Measurements from ENCODE around the gene PSMD14.
"Not testable (repeated sequence)": the region's sequence is repeated elsewhere in the genome, so short reads cannot be mapped to it uniquely, and the experiment has no call there.

Gene PSMD14

DNA sequence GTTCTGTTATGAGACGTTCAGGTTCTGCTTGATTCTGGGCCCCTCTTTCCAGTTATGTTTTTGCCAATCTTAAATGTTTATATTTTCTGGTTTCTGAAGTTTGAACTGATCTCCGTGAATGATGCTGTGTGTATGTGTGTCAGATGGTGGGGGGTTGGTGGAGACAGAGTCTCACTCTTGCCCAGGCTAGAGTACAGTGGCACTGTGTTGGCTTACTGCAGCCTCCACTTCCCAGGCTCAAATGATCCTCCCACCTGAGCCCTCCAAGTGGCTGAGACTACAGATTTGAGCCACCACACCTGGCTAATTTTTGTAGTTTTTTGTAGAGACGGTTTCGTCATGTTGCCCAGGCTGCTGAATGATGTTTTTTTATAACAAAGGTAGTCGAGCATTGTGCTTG is 45.9 kb downstream of the PSMD14 start:
- Histone ChIP-seq H3K79me2 (peaks cover 6% of the 10 kb centered on the region), H3K4me2 (ENCODE audit: low read length) (no peak overlapping the region), H3K4me1 (no peaks in the 10 kb centered on the region), H3K27ac (no peak overlapping the region), H3K4me3 (ENCODE audit: low read depth, low read length) (no peak overlapping the region), H3K9ac (no peak overlapping the region), H3K27me3 (ENCODE audit: control insufficient read depth, insufficient read depth, low read length) (no peaks in the 10 kb centered on the region), H2AFZ (no peak overlapping the region), H3K36me3 (ENCODE audit: control insufficient read depth, insufficient read depth, low read length) (no peaks in the 10 kb centered on the region), H3K9me3 (ENCODE audit: control insufficient read depth, low read length) (no peaks in the 10 kb centered on the region)
- TF ChIP-seq, protein P1, sequence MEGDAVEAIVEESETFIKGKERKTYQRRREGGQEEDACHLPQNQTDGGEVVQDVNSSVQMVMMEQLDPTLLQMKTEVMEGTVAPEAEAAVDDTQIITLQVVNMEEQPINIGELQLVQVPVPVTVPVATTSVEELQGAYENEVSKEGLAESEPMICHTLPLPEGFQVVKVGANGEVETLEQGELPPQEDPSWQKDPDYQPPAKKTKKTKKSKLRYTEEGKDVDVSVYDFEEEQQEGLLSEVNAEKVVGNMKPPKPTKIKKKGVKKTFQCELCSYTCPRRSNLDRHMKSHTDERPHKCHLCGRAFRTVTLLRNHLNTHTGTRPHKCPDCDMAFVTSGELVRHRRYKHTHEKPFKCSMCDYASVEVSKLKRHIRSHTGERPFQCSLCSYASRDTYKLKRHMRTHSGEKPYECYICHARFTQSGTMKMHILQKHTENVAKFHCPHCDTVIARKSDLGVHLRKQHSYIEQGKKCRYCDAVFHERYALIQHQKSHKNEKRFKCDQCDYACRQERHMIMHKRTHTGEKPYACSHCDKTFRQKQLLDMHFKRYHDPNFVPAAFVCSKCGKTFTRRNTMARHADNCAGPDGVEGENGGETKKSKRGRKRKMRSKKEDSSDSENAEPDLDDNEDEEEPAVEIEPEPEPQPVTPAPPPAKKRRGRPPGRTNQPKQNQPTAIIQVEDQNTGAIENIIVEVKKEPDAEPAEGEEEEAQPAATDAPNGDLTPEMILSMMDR (IDR thresholded peaks at IDR 0.05) = no peak

DNA sequence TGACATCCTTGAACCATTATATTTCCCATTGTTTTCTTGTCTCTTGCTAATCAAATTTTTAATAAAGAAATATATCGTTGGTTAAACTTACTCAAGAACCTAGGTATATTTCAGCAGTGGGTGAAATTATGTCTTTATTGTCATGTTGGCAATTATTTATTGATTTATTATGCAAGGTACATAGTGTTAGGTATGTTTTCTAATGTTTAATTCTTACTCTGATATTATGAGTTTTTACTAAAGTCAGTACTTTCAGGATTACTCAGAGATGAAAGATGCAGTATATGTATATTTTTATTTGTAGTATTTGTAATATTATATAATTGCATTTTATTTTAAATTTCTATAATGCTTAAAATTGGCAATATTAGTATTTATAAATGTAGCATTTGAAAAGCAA is 46.9 kb downstream of the PSMD14 start:
- H3K27ac ChIP-seq = no peak overlapping the region
- no peaks in the 10 kb centered on the region for H3K36me3 ChIP-seq (ENCODE audit: control insufficient read depth, insufficient read depth, low read length)
- TF ChIP-seq, protein P1 (IDR thresholded peaks at IDR 0.05) = no peak
- H3K4me3 ChIP-seq (ENCODE audit: low read depth, low read length) = no peak overlapping the region
- no peaks in the 10 kb centered on the region for H3K9me3 ChIP-seq (ENCODE audit: control insufficient read depth, low read length)
- H3K4me2 ChIP-seq (ENCODE audit: low read length) = no peak overlapping the region
- H3K9ac ChIP-seq = no peak overlapping the region
- H3K4me1 ChIP-seq = no peaks in the 10 kb centered on the region
- peaks cover 5% of the 10 kb centered on the region for H3K79me2 ChIP-seq
- no peak overlapping the region for H2AFZ ChIP-seq
- no peaks in the 10 kb centered on the region for H3K27me3 ChIP-seq (ENCODE audit: control insufficient read depth, insufficient read depth, low read length)

DNA sequence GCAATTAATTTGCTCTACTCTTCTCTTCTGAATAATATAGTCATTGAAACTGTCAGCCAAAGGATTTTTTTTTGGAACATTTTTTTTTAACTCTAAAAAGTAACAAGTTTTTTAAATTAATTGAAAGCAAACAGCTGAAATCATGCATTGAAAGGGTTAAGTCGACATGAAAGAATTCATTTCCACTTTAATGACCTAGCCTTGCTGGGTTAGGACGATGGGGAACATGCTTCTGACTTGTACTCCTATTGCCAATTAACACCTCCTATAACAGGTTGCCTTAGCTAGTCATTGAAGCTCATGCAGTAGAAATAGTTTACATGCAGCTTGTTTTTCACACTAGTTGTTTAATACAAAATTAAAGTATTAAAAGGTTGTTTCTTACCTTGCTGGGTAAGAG is 47.8 kb downstream of the PSMD14 start:
- Histone ChIP-seq H3K27ac (no peak overlapping the region), H3K27me3 (ENCODE audit: control insufficient read depth, insufficient read depth, low read length) (no peaks in the 10 kb centered on the region), H2AFZ (no peak overlapping the region), H3K9me3 (ENCODE audit: control insufficient read depth, low read length) (no peaks in the 10 kb centered on the region), H3K79me2 (peaks cover 2% of the 10 kb centered on the region), H3K36me3 (ENCODE audit: control insufficient read depth, insufficient read depth, low read length) (no peaks in the 10 kb centered on the region), H3K4me2 (ENCODE audit: low read length) (no peak overlapping the region), H3K4me1 (no peaks in the 10 kb centered on the region), H3K4me3 (ENCODE audit: low read depth, low read length) (no peak overlapping the region), H3K9ac (no peak overlapping the region)
- TF ChIP-seq, protein P1 (IDR thresholded peaks at IDR 0.05) = no peak

DNA sequence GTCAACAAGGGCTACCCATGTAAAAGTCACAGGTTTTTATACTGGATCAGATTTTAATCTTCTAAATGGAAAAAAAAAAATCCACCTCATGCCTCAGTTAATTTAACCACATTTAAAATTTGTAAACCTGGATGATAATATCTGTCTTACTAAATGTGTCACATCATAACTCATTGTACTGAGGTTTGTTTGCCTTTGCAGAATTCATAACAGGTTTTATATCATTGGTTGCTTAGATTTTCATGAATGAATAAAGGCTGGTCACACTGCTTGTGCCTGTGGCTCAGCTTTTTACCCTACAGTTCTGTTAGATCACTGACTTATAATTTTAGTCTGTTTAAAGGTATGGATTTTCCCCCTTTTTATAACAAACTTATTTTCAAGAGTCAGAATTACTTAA is 48.9 kb downstream of the PSMD14 start:
- no peak overlapping the region for H3K4me3 ChIP-seq (ENCODE audit: low read depth, low read length)
- no peaks in the 10 kb centered on the region for H3K27me3 ChIP-seq (ENCODE audit: control insufficient read depth, insufficient read depth, low read length)
- H3K79me2 ChIP-seq = peaks cover 2% of the 10 kb centered on the region
- no peak overlapping the region for H2AFZ ChIP-seq
- no peak overlapping the region for H3K27ac ChIP-seq
- H3K36me3 ChIP-seq (ENCODE audit: control insufficient read depth, insufficient read depth, low read length) = no peaks in the 10 kb centered on the region
- TF ChIP-seq, protein P1 (IDR thresholded peaks at IDR 0.05) = no peak
- H3K9me3 ChIP-seq (ENCODE audit: control insufficient read depth, low read length) = no peaks in the 10 kb centered on the region
- H3K4me1 ChIP-seq = no peaks in the 10 kb centered on the region
- H3K9ac ChIP-seq = no peak overlapping the region
- H3K4me2 ChIP-seq (ENCODE audit: low read length) = no peak overlapping the region

DNA sequence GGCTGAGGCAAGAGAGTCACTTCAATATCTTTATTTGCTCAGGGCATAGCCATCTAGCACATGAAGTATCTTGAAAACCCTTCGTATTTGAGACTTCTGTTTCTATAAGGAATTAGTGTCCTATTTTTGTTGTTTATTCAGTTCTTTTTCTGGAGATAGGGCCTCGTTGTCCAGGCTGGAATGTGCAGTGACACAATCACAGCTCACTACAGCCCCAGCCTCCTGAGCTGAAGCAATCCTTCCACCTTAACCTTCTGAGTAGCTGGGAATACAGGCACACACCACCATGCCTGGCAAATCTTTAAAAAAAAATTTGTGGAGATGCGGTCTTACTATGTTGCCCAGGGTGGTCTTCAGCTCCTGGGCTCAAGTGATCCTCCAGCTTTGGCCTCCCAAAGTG is 50.6 kb downstream of the PSMD14 start:
- TF ChIP-seq, protein P1 (IDR thresholded peaks at IDR 0.05) = no peak
- H3K9ac ChIP-seq = no peak overlapping the region
- H3K36me3 ChIP-seq (ENCODE audit: control insufficient read depth, insufficient read depth, low read length) = no peaks in the 10 kb centered on the region

DNA sequence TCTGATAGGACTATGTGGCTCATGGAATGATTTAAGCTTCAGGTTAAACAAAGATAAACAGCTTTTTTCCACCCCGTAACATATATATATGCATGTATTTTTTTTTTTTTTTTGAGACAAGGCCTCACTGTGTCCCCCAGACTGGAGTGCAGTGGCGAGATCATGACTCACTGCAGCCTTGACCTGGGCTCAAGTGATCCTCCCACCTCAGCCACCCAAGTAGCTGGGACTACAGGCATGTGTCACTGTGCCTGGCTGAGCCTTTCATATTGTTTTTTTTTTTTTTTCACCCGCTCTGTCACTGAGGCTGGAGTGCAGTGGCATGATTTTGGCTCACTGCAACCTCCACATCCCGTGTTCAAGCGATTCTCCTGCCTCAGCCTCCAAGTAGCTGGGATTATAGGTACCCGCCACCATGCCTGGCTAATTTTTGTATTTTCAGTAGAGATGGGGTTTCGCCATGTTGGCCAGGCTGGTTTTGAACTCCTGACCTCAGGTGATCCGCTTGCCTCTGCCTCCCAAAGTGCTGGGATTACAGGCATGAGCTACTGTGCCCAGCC is 52.0 kb downstream of the PSMD14 start:
- H3K27ac ChIP-seq; H3K36me3 ChIP-seq (ENCODE audit: control insufficient read depth, insufficient read depth, low read length); H3K27me3 ChIP-seq (ENCODE audit: control insufficient read depth, insufficient read depth, low read length); H3K4me1 ChIP-seq; H3K4me3 ChIP-seq (ENCODE audit: low read depth, low read length); H2AFZ ChIP-seq; H3K79me2 ChIP-seq; H3K9me3 ChIP-seq (ENCODE audit: control insufficient read depth, low read length); H3K9ac ChIP-seq; H3K4me2 ChIP-seq (ENCODE audit: low read length): not testable (repeated sequence)

More for the DNA sequence above, 50.6 kb downstream of the PSMD14 start:
- no peak overlapping the region for H3K4me2 ChIP-seq (ENCODE audit: low read length)
- no peak overlapping the region for H2AFZ ChIP-seq
- no peaks in the 10 kb centered on the region for H3K4me1 ChIP-seq
- H3K27ac ChIP-seq = no peak overlapping the region
- no peaks in the 10 kb centered on the region for H3K27me3 ChIP-seq (ENCODE audit: control insufficient read depth, insufficient read depth, low read length)
- no peaks in the 10 kb centered on the region for H3K9me3 ChIP-seq (ENCODE audit: control insufficient read depth, low read length)
- no peak overlapping the region for H3K4me3 ChIP-seq (ENCODE audit: low read depth, low read length)
- peaks cover 6% of the 10 kb centered on the region for H3K79me2 ChIP-seq

Data from parathyroid adenoma (tissue), 2 donors.